HEK293 (cell line): ENCODE data around the gene JUP.
A peak's percentile ranks its signal among the peaks of the same experiment; 100 is the strongest.

Experiments used
- CTCF ChIP-seq: fragments of 450-650 bp; formaldehyde crosslinking; IDR thresholded peaks from 2 replicates; pipeline ENCODE4 v1.5.1; 2016; ENCODE audit warnings: missing biosample characterization, missing genetic modification characterization
- EGR2 ChIP-seq: fragments of 450-650 bp; formaldehyde crosslinking; IDR thresholded peaks from 2 replicates; pipeline ENCODE4 v1.5.1; 2016; ENCODE audit warnings: low read depth, missing biosample characterization, missing genetic modification characterization
- PRDM1 ChIP-seq: fragments of 450-650 bp; formaldehyde crosslinking; IDR thresholded peaks from 2 replicates; pipeline ENCODE4; 2016; ENCODE audit warnings: missing biosample characterization, missing genetic modification characterization
- ZBTB21 ChIP-seq: fragments of 450-650 bp; formaldehyde crosslinking; IDR thresholded peaks from 2 replicates; pipeline ENCODE4 v1.5.1; 2017; ENCODE audit warnings: missing biosample characterization, missing genetic modification characterization
- ZBTB7A ChIP-seq: fragments of 450-650 bp; formaldehyde crosslinking; IDR thresholded peaks from 2 replicates; pipeline ENCODE4 v1.5.1; 2016; ENCODE audit warnings: low read depth, missing biosample characterization, missing genetic modification characterization
- ZNF146 ChIP-seq: fragments of 450-650 bp; formaldehyde crosslinking; IDR thresholded peaks from 2 replicates; pipeline ENCODE4 v1.5.1; 2016; ENCODE audit warnings: missing biosample characterization, missing genetic modification characterization
- ZNF501 ChIP-seq: fragments of 450-650 bp; formaldehyde crosslinking; IDR thresholded peaks from 2 replicates; pipeline ENCODE4 v1.5.1; 2016; ENCODE audit warnings: missing biosample characterization, missing genetic modification characterization
- ZNF600 ChIP-seq: fragments of 450-650 bp; formaldehyde crosslinking; IDR thresholded peaks from 2 replicates; pipeline ENCODE4 v1.5.1; 2016; ENCODE audit warnings: missing biosample characterization, missing genetic modification characterization
- ZNF639 ChIP-seq: fragments of 450-650 bp; formaldehyde crosslinking; IDR thresholded peaks from 2 replicates; pipeline ENCODE4 v1.5.1; 2016; ENCODE audit warnings: missing biosample characterization, missing genetic modification characterization

GRCh38 chr17:41785091-41785858 is 1.2 kb downstream of the JUP start:
- no peak for TF ChIP-seq CTCF (tag by site-specific recombination)
- no peak for TF ChIP-seq ZNF639
- no peak for TF ChIP-seq ZNF501 (tag by site-specific recombination)
- TF ChIP-seq ZBTB7A (tag by site-specific recombination), result no peak
- TF ChIP-seq ZNF600 (tag by site-specific recombination), result no peak
- peak; percentile 86 for TF ChIP-seq PRDM1
- no peak for TF ChIP-seq ZNF146
- 0 out of 2 replicates have a peak, but pooled peaks have one; percentile 27 for TF ChIP-seq EGR2 (tag by site-specific recombination)
- TF ChIP-seq ZBTB21 (tag by site-specific recombination), result no peak
